H9 (cell line): Measurements from ENCODE around the gene SET. TPM values are rescaled to one million over a fixed set of nuclear protein-coding genes. Genes with fewer than 3 reads are reported as not detected.

Experiments
- DNase-seq: peaks from one replicate; pipeline ENCODE4 v3.0.0-alpha.2; 2017
- H2AFZ ChIP-seq: one replicate; pipeline ENCODE4 v1.6.1; 2013; ENCODE audit warnings: mild to moderate bottlenecking, low read length, control low read depth, moderate library complexity
- H2AK5ac ChIP-seq: 2 replicates; pipeline ENCODE4 v1.6.1; 2013; ENCODE audit warnings: low read length, control low read depth, mixed read lengths; ENCODE audit not compliant: insufficient read length
- H2BK120ac ChIP-seq: one replicate; pipeline ENCODE4 v1.6.1; 2013; ENCODE audit warnings: low read depth, mild to moderate bottlenecking, low read length, control low read depth, inconsistent platforms; ENCODE audit not compliant: poor library complexity, severe bottlenecking
- H2BK12ac ChIP-seq: 2 replicates; pipeline ENCODE4 v1.6.1; 2013; ENCODE audit warnings: low read length, control low read depth, mixed read lengths, low read depth; ENCODE audit not compliant: insufficient read length
- H2BK15ac ChIP-seq: 2 replicates; pipeline ENCODE4 v1.6.1; 2013; ENCODE audit warnings: low read depth, low read length, control low read depth
- H2BK20ac ChIP-seq: one replicate; pipeline ENCODE4 v1.6.1; 2013; ENCODE audit warnings: low read depth, mild to moderate bottlenecking, low read length, control low read depth, inconsistent platforms; ENCODE audit not compliant: poor library complexity, severe bottlenecking
- H2BK5ac ChIP-seq: 2 replicates; pipeline ENCODE4 v1.6.1; 2013; ENCODE audit warnings: low read length, control low read depth, mixed read lengths; ENCODE audit not compliant: insufficient read length
- H3K14ac ChIP-seq: 2 replicates; pipeline ENCODE4 v1.6.1; 2013; ENCODE audit warnings: low read length, control low read depth; ENCODE audit not compliant: insufficient read depth
- H3K18ac ChIP-seq: 2 replicates; pipeline ENCODE4 v1.6.1; 2013; ENCODE audit warnings: low read depth, mild to moderate bottlenecking, mixed read lengths, low read length, control low read depth; ENCODE audit not compliant: insufficient read length
- H3K23ac ChIP-seq: 2 replicates; pipeline ENCODE4 v1.6.1; 2013; ENCODE audit warnings: low read length, control low read depth, mixed read lengths, low read depth; ENCODE audit not compliant: insufficient read length
- H3K23me2 ChIP-seq: 2 replicates; pipeline ENCODE4 v1.6.1; 2013; ENCODE audit warnings: low read depth, mild to moderate bottlenecking, mixed read lengths, low read length, control low read depth; ENCODE audit not compliant: insufficient read length, poor library complexity, severe bottlenecking
- H3K27ac ChIP-seq: 2 replicates; pipeline ENCODE4 v1.5.1; 2013; ENCODE audit warnings: low read length, control low read depth, mixed read lengths, low read depth; ENCODE audit not compliant: insufficient read length
- H3K27me3 ChIP-seq: 2 replicates; pipeline ENCODE4 v1.6.1; 2013; ENCODE audit warnings: low read length, control low read depth, inconsistent platforms; ENCODE audit not compliant: insufficient read depth
- H3K4ac ChIP-seq: 2 replicates; pipeline ENCODE4 v1.6.1; 2013; ENCODE audit warnings: low read depth, mild to moderate bottlenecking, control low read depth, inconsistent platforms, low read length, moderate library complexity
- H3K4me1 ChIP-seq: 2 replicates; pipeline ENCODE4 v1.6.1; 2013; ENCODE audit warnings: low read length, control low read depth, inconsistent platforms; ENCODE audit not compliant: insufficient read depth
- H3K4me2 ChIP-seq: 2 replicates; pipeline ENCODE4 v1.6.1; 2013; ENCODE audit warnings: low read length, control low read depth, mixed read lengths; ENCODE audit not compliant: insufficient read length, insufficient read depth
- H3K56ac ChIP-seq: 2 replicates; pipeline ENCODE4 v1.6.1; 2013; ENCODE audit warnings: low read depth, mild to moderate bottlenecking, mixed read lengths, low read length, control low read depth; ENCODE audit not compliant: insufficient read length
- H3K79me1 ChIP-seq: 2 replicates; pipeline ENCODE4 v1.6.1; 2013; ENCODE audit warnings: low read depth, mild to moderate bottlenecking, moderate library complexity, low read length, control low read depth, inconsistent platforms; ENCODE audit not compliant: insufficient read depth, poor library complexity, severe bottlenecking
- H3K79me2 ChIP-seq: 2 replicates; pipeline ENCODE4 v1.6.1; 2013; ENCODE audit warnings: low read length, control low read depth, inconsistent platforms; ENCODE audit not compliant: insufficient read depth
- H3K9ac ChIP-seq: 2 replicates; pipeline ENCODE4 v1.6.1; 2013; ENCODE audit warnings: low read length, control low read depth, mixed read lengths; ENCODE audit not compliant: insufficient read length; ENCODE audit errors: extremely low read depth
- H3K9me3 ChIP-seq: one replicate; pipeline ENCODE4 v1.6.1; 2013; ENCODE audit warnings: low read depth, low read length, inconsistent platforms; ENCODE audit not compliant: control insufficient read depth
- H3T11ph ChIP-seq: one replicate; pipeline ENCODE4 v1.6.1; 2013; ENCODE audit warnings: mild to moderate bottlenecking, low read length, control low read depth, inconsistent platforms
- H4K20me1 ChIP-seq: one replicate; pipeline ENCODE4 v1.6.1; 2013; ENCODE audit not compliant: control insufficient read depth, insufficient read length, insufficient read depth
- H4K5ac ChIP-seq: 2 replicates; pipeline ENCODE4 v1.6.1; 2013; ENCODE audit warnings: low read depth, mild to moderate bottlenecking, mixed read lengths, low read length, control low read depth; ENCODE audit not compliant: insufficient read length
- H4K8ac ChIP-seq: replicated peaks from 2 replicates; pipeline ENCODE4 v1.6.1; 2013; ENCODE audit warnings: low read length, control low read depth, mixed read lengths, low read depth; ENCODE audit not compliant: insufficient read length
- H4K91ac ChIP-seq: 2 replicates; pipeline ENCODE4 v1.6.1; 2013; ENCODE audit warnings: low read depth, mild to moderate bottlenecking, moderate library complexity, mixed read lengths, low read length, control low read depth; ENCODE audit not compliant: insufficient read length
- H3K27ac Mint-ChIP-seq, 3 experiments: 2 replicates in 2 of 3; 3 replicates in 1 of 3; pipeline ENCODE4 v1.8.0; 2020 to 2021; ENCODE audit warnings: mixed read lengths in 3 of 3, mild to moderate bottlenecking in 1 of 3, moderate library complexity in 1 of 3
- H3K27me3 Mint-ChIP-seq: 2 replicates; pipeline ENCODE4 v1.8.0; 2021; ENCODE audit warnings: low read depth, mild to moderate bottlenecking, moderate library complexity, mixed read lengths
- H3K36me3 Mint-ChIP-seq, 3 experiments: 2 replicates in 2 of 3; 3 replicates in 1 of 3; pipeline ENCODE4 v1.8.0; 2020 to 2021; ENCODE audit warnings: low read depth in 3 of 3, mixed read lengths in 3 of 3; ENCODE audit not compliant: insufficient read depth in 1 of 3
- H3K4me1 Mint-ChIP-seq, 2 experiments: 2 replicates each; pipeline ENCODE4 v1.8.0; 2020; ENCODE audit warnings: mixed read lengths in 2 of 2
- H3K4me3 Mint-ChIP-seq, 2 experiments: 2 replicates in 1 of 2; 3 replicates in 1 of 2; pipeline ENCODE4 v1.8.0; 2020 to 2021; ENCODE audit warnings: mild to moderate bottlenecking in 2 of 2, mixed read lengths in 2 of 2, moderate library complexity in 1 of 2
- H3K9me3 Mint-ChIP-seq, 2 experiments: 2 replicates in 1 of 2; 3 replicates in 1 of 2; pipeline ENCODE4 v1.8.0; 2020; ENCODE audit warnings: mild to moderate bottlenecking in 2 of 2, mixed read lengths in 2 of 2, moderate library complexity in 1 of 2
- CTCF ChIP-seq: fragments of 200-600 bp; sonication (generic); conservative IDR thresholded peaks from 3 replicates; pipeline ENCODE4 v1.8.0; 2021; ENCODE audit warnings: antibody characterized with exemption, mild to moderate bottlenecking
- WGBS: extraction: QIAGEN DNeasy Blood & Tissue Kit; methylation state at CpG from one replicate; pipeline ENCODE4 v1.1.7; 2013; ENCODE audit warnings: missing lambda C conversion rate, low lambda C conversion rate, mixed read lengths; ENCODE audit not compliant: insufficient read length; ENCODE audit errors: extremely low coverage; 5-methylcytosine and 5-hydroxymethylcytosine counted together
- total RNA-seq: library from RNA; stranded (reverse); gene quantifications from 2 replicates; pipeline ENCODE4 v1.2.1, GENCODE V29; 2021

Gene SET
- total RNA-seq, 1 experiment from 2014 or later: 1,148 TPM

- Mint-ChIP-seq H3K4me1 (peaks cover 19 to 22% of the 10 kb centered on the region in 2 experiments), H3K27ac (peak overlapping the region in 1 of 3 experiments; percentile 66; a peak in 1 of 7 replicates), H3K36me3 (peaks cover 4 to 42% (median 29%) of the 10 kb centered on the region in 3 experiments; a peak in 6 of 7 replicates), H3K27me3 (no peaks in the 10 kb centered on the region; the same call in 1 of the 2 replicates), H3K4me3 (peak overlapping the region; percentile 24 to 53; a peak in 1 of 5 replicates), H3K9me3 (no peaks in the 10 kb centered on the region; a peak in 2 of 5 replicates)
- Histone ChIP-seq H4K91ac (no peak overlapping the region), H3K27me3 (no peaks in the 10 kb centered on the region), H3K23ac (no peak overlapping the region), H2BK12ac (no peak overlapping the region), H3K23me2 (peaks cover 4% of the 10 kb centered on the region), H3K18ac (no peak overlapping the region), H2BK5ac (no peak overlapping the region), H2BK120ac (no peak overlapping the region), H4K5ac (no peak overlapping the region), H4K20me1 (no peaks in the 10 kb centered on the region), H2BK20ac (no peak overlapping the region), H3K4ac (no peak overlapping the region), H3K4me1 (no peaks in the 10 kb centered on the region; the same call in 1 of the 2 replicates), H3K27ac (no peak overlapping the region), H2AK5ac (no peak overlapping the region), H3K79me1 (no peaks in the 10 kb centered on the region), H2AFZ (no peak overlapping the region), H2BK15ac (no peak overlapping the region), H3K4me2 (no peak overlapping the region), H3K9ac (no peak overlapping the region), H3K9me3 (no peaks in the 10 kb centered on the region), H3K14ac (no peak overlapping the region), H3K79me2 (no peaks in the 10 kb centered on the region), H4K8ac (no peak overlapping the region), H3T11ph (no peak overlapping the region), H3K56ac (no peak overlapping the region)
- WGBS: no CpG with 5 or more reads among the region's 22 CpGs
- DNase-seq: no peak
- TF ChIP-seq CTCF: no peak
These were observed 31.9 kb downstream of the SET start for GRCh38 chr9:128720841-128721486.
